GM21619 (cell line): ENCODE results near the gene TMEM91.

Experiments
- ATAC-seq: cut with Tn5 transposase; IDR thresholded peaks from one replicate; pipeline ENCODE4 v1.9.1; 2021; ENCODE audit not compliant: unreplicated experiment

The TMEM91 gene

GRCh38 chr19:41427647-41428480 lies 51.5 kb downstream of the TMEM91 start:
- ATAC-seq: no peak

GRCh38 chr19:41428481-41428859 lies 52.1 kb downstream of the TMEM91 start:
- ATAC-seq: no peak

- ATAC-seq: no peak
Observed at GRCh38 chr19:41430922-41431321, 54.6 kb downstream of the TMEM91 start.

GRCh38 chr19:41431426-41432386 lies 55.4 kb downstream of the TMEM91 start:
- no peak for ATAC-seq

- no peak for ATAC-seq
Observed at GRCh38 chr19:41433171-41433570, 56.8 kb downstream of the TMEM91 start.
